Breast epithelium (tissue), 3 donors: ENCODE measurements around the gene SBDS.
"Not testable (repeated sequence)": the region's sequence is repeated elsewhere in the genome, so short reads cannot be mapped to it uniquely, and the experiment has no call there.

ENCODE experiments used
- CTCF ChIP-seq, 3 donors: fragments of 450-650 bp; IDR thresholded peaks; one replicate each; pipeline ENCODE4 v1.5.1; 2016 to 2017; ENCODE audit warnings: antibody characterized with exemption in 3 of 3, mild to moderate bottlenecking in 3 of 3, moderate library complexity in 3 of 3
- POLR2A ChIP-seq: fragments of 450-650 bp; IDR thresholded peaks from one replicate; pipeline ENCODE4 v1.6.1; 2016; ENCODE audit warnings: antibody characterized with exemption, mild to moderate bottlenecking, moderate library complexity

GRCh38 chr7:67031685-67032084 lies 36.3 kb upstream of the SBDS start:
- TF ChIP-seq POLR2A; CTCF (IDR thresholded peaks at IDR 0.05): not testable (repeated sequence)
